ENCODE data around the gene ERP29.
A peak's percentile ranks its signal among the peaks of the same experiment; 100 is the strongest.
"Not testable (repeated sequence)": the region's sequence is repeated elsewhere in the genome, so short reads cannot be mapped to it uniquely, and the experiment has no call there.

Gene ERP29

DNA sequence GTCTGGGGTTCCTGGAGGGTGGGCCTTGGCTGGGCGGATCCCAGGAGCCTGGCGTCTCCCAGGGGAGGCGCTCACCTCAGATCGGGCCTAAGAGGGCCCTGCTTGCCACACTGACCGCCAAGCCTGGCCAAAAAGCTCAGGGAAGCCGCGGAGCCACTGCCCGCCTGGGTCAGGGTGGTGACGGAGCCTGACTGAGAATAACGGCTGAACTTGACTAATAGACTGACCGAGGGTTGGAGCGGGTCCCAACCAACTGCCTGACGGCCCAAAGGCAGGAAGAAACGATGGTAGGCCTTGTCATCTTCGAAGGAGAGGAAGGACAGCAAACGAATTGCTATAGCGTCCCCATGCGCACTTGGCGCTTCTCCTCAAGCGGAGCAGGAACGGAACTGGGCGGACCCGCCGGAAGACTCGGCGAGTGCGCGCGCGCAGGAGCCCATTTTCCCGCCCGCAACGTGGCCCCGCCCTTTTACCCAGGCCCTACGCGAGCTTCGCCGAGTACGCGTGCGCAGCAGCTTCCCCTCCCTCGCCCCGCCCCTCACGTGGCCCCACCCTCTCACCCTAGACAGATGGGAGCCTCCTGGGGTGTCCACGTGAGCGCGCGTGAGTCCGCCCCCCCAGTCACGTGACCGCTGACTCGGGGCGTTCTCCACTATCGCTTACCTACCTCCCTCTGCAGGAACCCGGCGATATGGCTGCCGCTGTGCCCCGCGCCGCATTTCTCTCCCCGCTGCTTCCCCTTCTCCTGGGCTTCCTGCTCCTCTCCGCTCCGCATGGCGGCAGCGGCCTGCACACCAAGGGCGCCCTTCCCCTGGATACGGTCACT is at the start of gene ERP29, which contains the start of gene TMEM116:
ERP29 (plus strand) TSS at position 652 of the 826 bp plus-strand sequence; CDS start at position 692, 40 bp downstream.
TMEM116 (minus strand) TSS at position 391 of the 826 bp plus-strand sequence. CDS start 7,895 bp downstream, outside the sequence.
- DNase-seq, result peak; percentile 93

DNA sequence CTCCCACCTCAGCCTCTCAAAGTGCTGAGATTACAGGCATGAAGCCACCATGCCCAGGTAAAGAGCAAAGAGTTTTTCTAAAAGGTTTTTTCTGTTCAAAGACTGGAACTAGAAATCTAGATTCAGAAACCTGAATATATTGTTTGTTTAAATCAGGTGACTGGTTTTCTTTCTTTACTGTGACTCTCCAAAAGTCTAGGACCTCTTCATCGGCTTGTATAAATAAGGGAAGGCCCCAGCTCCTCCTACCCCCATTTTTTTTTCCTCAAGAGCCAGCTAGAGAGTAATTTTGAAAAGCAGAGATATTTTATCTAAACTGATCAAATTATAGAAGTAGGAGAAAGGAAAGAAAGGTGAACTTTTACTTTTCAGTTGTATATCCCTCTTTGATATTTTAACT is 48.3 kb upstream of the ERP29 start:
- DNase-seq, result no peak

DNA sequence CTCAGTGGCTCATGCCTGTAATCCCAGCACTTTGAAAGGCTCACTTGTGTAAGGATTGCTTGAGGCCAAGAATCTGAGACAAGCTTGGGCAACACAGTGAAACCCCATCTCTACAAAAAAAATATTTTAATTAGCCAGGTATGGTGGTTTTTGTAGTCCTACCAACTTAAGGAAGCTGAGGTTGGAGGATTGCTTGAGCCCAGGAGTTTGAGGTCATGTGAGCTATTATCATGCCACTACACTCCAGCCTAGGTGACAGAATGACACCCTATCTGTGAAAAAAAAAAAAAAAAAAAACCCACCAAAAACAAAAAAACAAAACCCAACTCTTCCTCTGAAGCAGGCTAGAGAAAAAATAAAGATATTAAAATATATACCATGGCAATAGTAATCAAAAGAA is 41.4 kb upstream of the ERP29 start:
- DNase-seq, result no peak

DNA sequence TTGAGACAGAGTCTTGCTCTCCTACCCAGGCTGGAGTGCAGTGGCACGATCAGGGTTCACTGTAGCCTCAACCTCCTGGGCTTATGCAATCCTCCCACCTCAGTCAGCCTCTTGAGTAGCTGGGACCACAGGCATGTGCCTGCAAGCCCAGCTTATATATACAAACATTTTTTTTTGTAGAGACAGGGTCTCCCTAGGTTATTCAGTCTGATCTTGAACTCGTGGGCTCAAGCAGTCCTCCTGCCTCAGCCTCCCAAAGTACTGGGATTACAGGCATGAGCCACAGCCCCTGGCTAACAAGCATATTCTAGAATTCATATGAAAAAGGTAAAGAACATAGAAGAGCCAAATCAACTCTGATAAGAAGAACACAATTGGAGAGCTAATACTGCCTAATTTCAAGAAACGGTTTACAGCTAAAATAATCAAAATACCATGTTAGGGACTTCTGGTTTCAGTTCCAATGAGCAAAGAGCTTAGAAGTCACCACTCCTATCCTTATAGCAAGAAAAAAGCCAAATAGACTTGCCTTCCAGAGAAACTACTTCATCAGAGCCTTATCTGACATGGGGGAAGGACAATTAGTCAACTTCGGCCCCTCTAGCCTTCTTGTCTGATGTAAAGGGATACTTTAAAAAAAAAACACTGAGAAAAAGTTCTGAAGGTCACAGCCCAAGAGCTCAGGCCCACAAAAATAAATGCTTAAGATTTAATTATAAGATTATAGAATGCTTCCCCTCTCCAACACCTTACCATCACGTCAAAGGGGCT is 37.9 kb upstream of the ERP29 start:
- no peak for DNase-seq

DNA sequence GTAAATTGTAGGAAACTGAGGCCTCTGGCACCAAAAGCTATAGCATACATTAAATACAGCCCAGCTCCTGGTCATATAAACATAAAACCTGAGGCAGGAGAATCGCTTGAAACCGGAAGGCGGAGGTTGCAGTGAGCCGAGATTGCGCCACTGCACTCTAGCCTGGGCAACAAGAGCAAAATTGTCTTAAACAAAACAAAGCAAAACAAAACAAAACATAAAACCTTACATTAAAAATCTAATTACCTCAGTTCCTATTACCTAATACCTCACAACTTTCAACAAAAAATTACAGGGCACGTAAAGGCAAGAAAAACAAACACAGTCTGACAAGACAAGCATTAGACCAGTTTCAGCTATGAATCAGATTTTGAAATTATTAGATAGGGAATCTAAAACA is 36.9 kb upstream of the ERP29 start:
- DNase-seq, result no peak

DNA sequence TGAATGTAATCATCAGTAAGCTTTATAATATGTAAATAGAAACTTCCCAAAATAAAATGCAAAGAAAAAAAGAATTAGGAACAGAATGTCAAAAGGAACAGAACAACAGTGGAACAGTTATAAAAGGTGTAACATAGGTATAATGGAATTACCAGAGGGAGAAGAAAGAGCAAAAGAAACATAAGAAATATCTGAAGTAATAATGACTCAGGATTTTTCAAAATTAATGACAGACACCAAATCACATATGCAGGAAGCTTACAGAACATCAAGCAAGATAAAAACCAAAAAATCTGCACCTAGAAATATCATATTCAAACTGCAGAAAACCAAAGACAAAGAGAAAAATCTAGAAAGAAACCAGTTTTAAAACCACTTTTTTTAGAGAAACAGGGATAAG is 36.4 kb upstream of the ERP29 start:
- DNase-seq, result no peak

DNA sequence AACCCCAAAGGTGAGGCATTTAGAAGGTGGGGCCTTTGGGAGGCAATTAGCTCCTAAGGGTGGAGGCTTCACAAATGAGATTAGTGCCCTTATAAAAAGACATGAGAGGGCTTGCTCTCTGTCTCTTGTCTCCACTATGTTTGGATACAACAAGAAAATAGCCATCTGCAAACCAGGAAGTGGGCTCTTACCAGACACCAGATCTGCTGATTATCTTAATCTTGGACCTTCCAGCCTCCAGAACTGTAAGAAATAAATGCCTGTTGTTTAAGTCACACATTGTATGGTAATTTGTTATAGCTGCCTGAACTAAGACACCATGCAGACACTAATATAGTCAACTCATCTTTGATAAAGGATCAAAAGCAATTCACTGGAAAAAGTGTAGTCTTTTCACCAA is 34.7 kb upstream of the ERP29 start:
- DNase-seq, result no peak

DNA sequence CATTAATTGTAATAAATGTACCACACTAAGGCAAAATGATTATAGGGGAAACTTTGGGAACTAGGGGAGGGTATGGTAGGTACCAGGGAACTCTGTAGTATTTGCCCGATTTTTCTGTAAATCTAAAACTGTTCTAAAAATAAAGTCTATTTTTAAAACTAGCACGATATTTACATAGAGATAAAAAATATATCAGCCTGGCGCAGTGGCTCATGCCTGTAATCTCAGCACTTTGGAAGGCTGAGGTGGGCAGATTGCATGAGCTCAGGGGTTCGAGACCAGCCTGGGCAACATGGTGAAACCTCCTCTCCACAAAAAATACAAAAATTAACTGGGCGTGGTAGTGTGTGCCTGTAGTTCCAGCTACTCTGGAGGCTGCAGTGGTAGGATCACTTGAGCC is 32.6 kb upstream of the ERP29 start:
- no peak for DNase-seq

DNA sequence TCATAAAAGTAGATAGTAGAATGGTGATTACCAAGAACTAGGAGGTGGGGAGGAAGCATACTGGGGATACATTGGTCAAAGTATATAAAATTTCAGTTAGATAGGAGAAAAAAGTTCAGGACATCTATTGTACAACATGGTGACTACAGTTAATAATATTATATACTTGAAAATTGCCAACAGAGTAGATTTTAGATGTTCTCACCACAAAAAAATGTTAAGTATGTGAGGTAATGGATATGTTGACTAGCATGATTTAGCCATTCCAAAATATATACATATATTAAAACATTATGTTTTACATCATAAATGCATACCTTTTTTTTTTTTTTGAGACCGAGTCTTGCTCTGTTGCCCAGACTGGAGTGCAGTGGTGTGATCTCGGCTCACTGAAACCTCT is 31.2 kb upstream of the ERP29 start:
- no peak for DNase-seq

DNA sequence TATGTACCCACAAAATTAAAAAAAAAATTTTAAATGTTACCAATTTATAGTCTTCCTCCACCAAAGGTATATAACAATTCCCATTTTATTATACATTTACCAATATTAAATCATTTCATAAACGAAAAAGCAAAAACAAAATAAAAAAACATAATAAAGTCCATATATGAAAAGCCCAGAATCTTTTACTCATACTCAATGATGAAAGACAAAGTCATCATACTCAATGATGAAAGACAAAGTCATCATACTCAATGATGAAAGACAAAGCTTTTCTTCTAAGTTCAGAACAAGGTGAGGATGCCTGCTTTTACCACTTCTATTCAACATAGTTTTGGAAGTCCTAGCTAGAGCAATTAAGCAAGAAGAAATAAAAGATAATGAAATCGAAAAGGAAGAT is 28.4 kb upstream of the ERP29 start:
- no peak for DNase-seq

DNA sequence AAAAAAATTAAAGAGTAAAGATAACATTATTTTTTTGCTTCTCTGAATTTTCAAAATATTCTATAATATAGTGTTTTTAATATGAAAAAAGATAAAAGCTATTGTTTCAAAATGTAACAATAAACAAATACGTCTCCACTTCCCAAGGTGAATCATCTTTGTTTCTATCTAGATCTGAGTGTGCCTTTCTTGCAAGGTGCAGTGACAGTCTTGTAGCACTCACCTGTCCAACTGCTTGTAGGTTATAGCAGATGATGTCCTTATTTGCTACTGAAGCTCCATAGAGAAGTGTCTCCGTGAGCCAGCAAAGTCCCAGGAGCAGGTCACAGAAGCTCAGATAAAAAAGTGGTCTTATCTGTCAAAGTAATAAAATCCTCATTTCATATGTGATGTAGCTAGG is 21.7 kb upstream of the ERP29 start:
- DNase-seq, result no peak

DNA sequence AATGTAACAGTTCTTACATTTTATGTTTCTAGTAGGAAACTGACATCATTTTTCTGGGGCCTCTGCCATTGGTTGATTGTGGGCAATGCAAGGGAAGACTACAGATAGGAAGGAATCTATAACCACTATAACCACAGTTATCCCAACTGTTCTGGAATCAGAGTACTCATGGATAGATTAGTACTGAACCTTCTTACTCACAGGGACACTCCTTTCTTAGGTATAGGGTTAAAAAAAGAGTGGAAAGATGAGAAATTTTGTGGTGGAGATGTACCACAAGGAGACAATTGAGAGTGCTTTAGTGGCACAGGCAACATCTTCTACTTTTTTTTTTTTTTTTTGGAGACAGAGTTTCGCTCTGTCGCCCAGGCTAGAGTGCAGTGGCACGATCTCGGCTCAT is 21.3 kb upstream of the ERP29 start:
- no peak for DNase-seq

DNA sequence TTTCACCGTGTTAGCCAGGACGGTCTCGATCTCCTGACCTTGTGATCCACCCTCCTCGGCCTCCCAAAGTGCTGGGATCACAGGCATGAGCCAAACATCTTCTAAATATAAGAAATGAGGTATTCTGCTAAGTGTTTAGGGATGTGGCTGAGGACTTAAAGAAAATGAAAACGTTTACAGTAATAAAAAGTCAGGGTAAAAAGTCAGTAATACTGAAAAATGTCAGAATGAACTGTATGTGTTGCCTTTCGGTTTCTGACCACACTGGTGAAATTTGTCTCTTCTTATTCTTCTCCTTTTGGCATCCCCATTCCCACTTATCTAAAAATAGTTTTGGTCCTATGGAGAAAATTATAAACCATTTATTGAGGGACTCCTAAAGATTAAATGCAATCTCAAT is 20.8 kb upstream of the ERP29 start:
- no peak for DNase-seq

DNA sequence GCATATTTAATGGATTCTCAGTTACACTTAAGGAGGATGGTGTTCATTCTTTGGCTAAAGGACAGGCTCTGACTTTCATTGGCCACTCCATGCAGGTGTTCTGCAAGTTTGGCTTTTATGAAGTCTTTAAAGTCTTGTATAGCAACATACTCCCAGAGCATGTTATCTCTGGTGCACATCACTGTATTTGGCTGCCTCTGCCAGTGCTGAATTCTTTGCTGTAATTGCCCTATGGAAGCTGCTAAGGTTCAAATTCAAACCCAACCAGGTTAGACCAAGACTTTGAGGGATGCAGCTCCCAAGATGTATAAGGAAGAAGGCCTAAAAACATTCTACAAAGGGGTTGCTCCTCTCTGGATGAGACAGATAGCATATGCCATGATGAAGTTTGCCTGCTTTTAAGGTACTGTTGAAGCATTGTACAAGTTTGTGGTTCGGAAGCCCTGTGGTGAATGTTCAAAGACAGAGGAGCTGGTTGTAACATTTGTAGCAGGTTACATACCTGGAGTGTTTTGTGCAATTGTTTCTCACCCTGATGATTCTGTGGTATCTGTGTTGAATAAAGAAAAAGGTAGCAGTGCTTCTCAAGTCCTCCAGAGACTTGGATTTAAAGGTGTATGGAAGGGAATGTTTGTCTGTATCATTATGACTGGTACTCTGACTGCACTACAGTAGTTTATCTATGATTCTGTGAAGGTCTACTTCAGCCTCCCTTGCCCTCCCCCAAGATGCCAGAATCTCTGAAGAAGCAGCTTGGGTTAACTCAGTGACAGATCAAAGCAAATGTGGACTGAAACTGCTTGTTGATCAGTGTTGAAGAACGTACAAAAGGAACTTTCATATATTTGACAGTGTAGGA is 19.7 kb upstream of the ERP29 start:
- no peak for DNase-seq

DNA sequence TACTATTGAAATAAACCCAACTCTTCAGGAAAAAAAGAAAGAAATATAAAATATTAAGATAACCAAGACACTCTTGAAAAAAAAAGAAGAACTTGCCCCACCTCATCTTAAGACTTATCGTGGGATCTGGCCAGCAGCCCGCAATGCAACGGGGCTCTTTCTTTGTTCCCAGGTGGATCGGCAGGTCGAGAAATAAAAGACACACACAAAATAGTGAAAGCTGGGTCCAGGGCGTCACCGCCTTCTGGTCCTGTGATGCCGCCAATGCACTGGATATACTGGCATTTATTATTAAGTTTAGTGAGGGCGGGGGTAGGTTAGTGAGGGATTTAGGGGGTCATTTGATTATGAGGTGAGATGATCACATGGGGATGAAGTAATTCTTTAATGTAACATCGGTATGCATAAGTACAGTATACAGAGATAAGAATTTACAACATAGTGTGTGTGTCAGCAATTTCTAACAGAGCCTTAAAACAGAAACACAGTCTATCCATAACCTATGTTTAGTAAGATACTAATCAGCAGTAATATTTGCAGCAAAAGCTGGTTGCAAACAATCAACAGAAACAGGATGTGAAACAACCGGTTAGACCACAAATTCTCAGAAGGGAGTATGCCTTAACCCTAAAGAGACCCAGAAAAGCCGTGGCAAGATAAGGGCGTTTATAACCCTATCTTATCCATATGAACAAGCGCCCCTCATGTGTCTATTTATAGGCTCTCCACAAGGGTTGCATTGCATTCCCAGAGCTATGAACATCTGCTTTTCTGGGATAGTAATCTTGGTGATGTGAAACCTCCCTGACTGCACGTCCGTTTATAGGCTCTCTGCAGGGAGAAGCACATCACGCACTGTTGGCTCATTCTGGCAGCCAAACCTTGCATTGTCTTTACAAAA is 18.8 kb upstream of the ERP29 start:
- not testable (repeated sequence) for DNase-seq

DNA sequence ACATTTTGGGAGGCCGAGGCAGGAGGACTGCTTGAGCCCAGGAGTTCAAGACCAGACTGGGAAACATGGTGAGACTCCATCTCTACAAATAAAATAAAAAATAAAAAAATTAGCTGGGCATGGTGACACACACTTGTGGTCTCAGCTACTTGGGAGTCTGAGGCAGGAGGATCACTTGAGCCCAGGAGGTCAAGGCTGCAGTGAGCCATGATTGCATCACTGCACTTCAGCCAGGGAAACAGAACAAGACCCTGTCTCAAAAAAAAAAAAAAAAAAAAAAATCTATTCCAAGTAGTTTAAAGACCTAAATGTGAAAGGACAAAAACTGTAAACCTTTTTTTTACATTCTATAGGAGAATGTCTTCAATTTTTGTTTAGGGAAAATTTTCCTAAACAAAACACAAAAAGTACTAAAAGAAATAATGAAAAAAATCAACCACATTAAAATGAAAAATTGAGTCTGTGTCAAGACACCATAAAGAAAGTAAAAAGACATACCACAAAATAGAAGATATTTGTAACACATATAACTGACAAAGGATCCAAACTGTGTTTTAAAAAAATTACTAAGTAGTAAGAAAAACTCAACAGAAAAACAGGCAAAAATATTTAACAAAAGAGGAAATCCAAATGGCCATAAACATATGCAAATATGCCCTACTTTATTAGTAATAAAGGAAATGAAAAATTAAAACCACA is 17.3 kb upstream of the ERP29 start:
- DNase-seq, result no peak

DNA sequence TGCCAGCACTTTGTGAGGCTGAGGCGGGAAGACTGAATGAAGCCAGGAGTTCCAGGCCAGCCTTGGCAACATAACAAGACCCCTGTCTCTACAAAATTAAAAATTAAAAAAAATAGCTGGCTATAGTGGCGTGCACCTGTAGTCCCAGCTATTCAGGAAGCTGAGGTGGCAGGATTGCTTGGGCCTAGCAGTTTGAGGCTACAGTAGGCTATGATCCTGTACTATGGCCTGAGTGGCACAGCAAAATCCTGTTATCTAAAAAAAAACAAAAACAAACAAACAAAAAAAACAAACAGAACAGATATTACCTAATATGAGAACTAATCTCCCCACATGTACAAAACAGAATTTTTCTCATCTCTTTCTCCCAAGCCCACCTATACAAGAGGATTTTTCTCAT is 15.9 kb upstream of the ERP29 start:
- DNase-seq, result no peak

DNA sequence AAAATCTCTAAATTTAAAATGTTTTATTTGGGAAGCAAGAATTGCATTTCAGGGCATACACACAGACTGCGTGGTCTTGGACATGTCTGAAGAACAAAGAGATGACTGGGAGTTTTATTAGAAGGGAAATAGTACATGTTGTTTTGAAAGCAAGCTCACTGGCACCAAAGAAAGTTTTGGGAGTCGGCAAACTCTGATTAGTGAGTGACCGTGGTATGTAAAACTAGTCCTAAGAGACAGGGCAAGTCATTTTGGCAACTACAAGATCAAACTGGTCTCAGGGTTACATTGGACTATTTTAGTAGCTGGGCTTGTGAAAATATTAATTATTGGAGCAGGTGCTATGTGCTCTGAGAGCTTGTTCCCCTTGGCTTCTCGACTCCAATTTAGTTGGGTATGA is 15.2 kb upstream of the ERP29 start:
- no peak for DNase-seq

DNA sequence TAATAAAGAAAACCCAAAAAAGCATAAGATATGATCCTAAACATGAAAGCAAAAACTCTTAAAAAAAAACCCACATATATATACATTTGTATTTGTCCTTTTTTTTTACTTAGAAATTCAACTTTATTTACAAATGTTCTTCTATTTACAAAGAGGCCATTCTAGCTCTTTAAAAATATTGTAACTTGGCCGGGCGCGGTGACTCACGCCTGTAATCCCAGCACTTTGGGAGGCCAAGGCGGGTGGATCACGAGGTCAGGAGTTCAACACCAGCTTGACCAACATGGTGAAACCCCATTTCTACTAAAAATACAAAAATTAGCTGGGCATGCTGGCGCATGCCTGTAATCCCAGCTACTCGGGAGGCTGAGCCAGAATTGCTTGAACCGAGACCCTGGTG is 14.1 kb upstream of the ERP29 start:
- DNase-seq, result not testable (repeated sequence)

DNA sequence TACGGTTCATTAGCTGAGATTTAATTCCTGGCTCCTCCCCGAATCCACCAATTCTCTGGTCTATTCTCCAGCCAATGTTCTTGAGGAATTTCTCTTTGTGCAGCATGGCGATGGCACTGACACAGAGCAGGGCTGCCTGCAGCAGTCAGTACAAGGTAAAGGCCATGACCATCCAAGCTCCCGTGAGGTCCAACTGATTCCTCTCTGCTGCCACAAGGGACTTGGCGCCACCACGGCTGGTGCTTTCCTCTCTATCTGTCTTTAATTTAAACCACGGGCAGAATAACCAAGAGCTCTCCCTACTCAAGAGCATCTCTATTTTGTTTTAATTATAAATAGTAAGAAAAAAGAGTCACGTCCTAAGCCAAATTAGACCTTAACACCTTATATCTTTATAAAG is 12.4 kb upstream of the ERP29 start:
- DNase-seq, result no peak

DNA sequence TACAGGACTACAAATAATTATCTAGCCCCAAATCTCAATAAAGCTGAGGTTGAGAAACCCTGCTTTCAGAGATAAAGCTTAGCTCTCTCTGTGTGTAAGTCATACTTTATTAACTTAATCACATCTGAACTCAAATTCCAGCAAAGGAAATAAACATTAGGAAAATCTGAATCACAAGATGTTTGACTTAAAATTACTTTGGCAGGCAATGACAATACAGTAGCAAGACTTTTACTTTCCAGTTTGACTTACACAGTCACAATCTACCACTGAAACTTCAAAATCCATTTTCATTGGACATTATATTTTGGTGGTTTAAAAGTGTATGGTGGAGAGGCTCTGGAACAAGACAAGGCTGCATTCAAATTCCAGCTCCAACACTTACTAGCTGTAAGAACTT is 11.7 kb upstream of the ERP29 start:
- DNase-seq, result no peak

DNA sequence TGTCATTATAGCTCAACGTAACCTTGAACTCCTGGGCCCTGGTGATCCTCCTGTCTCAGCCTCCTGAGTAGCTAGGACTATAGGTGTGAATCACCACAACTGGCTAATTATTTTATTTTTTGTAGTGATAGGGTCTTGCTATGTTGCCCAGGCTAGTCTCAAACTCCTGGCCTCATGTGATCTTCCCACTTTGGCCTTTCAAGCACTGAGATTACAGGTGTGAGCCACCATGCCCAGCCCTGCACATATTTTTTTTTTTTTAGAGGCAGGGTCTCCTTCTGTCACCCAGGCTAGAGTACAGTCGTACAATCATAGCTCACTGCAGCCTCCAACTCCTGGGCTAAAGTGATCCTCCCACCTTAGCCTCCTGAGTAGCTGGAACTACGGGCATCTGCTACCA is 9.2 kb upstream of the ERP29 start:
- DNase-seq, result no peak
